GM18505 (cell line): ENCODE results near the gene IGSF21.

ENCODE experiments used
- ATAC-seq: cut with Tn5 transposase; IDR thresholded peaks from one replicate; pipeline ENCODE4 v1.9.1; 2021; ENCODE audit not compliant: unreplicated experiment
- POLR2A ChIP-seq: IDR thresholded peaks from 4 replicates; pipeline ENCODE4 v1.6.1; 2011; ENCODE audit warnings: borderline replicate concordance; ENCODE audit not compliant: insufficient read depth, insufficient read length; ENCODE audit errors: extremely low read depth

The IGSF21 gene

DNA sequence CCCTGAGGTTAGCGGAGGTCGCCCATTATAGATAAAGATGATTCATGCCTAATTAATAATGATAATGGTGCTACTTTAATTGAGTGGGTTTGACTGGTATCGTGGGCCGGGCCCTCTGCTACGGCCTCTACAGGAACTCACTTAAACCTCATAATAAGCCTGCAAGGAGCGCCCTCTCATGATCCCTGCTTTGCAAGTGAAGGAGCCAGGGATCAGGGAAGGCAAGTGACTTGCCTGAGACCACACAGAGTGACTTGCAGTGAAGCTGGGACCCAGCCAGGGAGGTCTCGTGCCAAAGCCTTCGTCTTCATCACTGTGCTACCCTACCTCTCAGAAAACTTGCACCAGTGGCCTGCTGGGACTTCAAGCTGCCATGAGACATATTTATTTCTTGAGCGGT is 206.8 kb downstream of the IGSF21 start:
- ATAC-seq: no peak
- no peak for TF ChIP-seq POLR2A

DNA sequence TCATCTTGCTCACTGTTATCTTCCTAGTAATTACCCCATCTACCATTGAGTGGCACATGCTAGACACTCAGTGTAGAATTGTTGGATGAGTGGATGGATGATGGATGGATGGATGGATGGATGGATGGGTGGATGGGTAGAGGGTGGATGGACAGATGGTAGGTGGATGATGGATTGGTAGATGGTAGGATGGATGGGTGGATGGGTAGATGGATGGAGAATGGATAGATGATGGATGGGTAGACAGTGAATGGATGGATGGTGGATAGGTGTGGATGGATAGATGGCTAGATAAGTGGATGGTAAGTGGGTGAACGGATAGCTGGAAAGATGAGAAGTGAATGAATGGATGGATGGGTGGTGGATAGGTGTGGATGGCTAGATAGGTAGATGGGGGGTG is 207.9 kb downstream of the IGSF21 start:
- ATAC-seq: no peak

DNA sequence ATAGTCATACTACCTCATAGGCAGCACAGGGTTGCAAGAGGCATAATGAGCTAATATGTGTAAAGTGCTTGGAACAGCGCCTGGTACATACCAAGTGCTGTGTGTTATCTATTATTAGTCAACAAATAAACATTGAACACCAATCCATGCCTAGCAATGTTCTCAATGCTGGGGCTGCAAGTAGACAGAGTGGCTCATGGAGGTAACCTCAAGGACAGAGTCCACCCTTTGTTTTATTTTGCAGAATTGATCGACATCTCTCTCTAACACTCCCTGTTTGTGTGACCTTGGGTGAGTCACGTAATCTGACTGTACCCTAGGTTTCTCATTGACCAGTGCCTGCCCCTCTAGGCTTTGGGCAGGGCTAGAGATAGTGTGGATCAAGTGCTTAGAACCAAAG is 209.2 kb downstream of the IGSF21 start:
- TF ChIP-seq POLR2A: no peak
- no peak for ATAC-seq

More for the DNA sequence above, 207.9 kb downstream of the IGSF21 start:
- TF ChIP-seq POLR2A: no peak

DNA sequence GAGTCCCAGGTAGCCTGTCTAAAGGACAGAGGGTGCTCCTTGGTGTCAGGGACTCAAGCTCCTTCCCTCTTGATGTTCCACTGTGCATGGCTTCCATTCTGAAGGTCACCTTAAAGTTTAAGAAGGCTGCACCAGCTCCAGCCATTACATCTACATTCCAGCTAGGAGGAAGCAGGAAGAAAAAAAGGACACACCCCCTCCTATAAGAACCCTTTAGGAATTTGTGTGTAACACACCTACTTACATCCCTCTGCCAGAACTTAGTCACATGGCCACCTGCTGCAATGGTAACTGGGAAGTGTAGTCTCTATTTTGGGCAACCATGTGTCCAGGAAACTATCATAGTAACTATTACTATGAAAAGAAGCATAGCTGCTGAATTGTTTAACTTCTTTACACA is 211.5 kb downstream of the IGSF21 start:
- no peak for ATAC-seq
- TF ChIP-seq POLR2A: no peak

DNA sequence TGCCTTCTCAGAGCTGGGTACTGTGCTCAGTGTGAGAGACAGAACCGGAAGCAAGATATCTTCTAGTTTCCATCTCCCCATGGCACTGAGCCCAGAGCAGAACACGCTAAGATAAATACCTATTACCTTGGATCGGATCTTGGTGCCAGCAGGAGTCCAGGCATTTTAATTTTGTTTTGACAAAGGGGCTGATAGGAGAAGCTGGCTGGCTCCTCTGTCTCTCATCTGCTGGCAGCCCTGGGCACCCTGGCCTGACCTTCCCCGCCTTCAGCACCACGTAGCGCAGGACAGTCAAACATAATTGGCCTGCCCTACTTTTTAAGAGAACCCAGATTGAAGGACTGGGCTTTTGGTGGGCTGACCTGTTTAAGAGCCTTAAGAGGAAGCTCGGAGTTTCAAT is 212.5 kb downstream of the IGSF21 start:
- TF ChIP-seq POLR2A: no peak

DNA sequence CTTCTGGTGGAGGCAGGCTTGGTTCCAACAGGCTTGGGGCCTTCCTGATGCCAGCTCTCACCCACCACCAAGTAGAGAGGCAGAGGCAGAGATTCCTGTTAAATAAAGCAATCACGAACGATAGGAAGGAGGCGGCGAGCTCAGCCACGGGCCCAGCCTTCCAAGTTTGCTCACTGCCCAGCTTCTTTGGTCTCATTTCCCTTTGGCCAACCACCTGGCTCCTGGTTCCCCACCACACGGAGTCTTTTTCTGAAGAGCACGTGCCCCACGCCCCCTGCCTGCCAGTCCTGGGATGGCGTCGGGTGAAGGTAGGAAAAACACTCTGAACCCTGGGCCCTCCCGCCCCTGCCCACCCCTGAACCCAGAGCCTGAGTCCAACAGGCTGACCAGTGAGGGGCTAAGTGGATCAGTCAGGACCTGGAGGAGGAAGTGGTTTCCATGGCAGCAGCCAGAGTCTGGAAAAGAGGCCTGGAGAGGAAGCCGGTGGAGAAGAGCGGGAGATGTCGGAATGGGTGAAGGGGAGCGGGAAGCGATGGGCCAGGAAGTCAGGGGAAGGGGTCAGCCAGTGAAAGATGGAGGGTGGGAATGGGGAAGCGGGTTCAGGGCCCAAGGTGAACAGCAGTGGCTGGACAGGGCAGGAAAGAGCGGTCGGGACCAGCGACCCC is 214.9 kb downstream of the IGSF21 start:
- no peak for ATAC-seq

More for the DNA sequence above, 212.5 kb downstream of the IGSF21 start:
- no peak for ATAC-seq

DNA sequence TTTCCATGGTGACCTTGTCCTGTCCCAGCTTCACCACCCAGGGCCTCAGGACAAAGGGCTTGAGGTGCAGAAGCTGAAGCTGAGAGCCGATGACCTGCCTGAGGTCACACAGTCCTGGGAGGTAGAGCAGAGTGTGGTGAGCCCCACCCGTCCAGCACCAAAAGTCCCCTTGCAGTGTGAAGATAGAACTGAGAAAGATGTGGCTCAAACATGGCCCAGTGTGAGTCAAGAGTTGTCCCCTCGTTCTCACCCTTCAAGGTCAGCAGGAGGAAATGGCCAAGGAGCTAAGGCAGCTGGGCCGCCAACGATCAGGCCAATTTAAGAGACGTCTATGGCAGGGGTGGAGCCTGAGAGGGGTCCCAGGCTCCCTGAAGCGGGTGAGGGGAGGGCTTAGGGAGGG is 215.7 kb downstream of the IGSF21 start:
- no peak for TF ChIP-seq POLR2A
- no peak for ATAC-seq

More for the DNA sequence above, 214.9 kb downstream of the IGSF21 start:
- no peak for TF ChIP-seq POLR2A

DNA sequence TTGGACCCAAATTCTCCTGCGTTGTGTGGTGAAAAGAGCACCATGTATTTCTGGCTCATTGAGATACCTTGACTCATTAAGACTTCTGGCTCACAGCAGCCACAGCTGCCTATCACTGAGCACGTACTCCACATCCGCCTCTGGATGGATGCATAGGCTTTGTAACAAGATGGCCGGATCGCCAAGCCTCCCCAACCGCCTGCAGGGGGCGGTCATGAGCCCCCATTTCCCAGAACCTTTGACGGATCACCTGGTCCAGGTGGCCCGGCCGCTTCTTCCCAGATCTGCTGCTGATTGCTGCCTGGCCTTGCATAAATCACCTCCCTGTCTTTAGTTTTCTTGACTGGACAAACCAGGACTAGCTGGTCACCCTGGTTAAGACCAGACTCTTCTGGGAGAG is 216.6 kb downstream of the IGSF21 start:
- no peak for ATAC-seq
- TF ChIP-seq POLR2A: no peak

DNA sequence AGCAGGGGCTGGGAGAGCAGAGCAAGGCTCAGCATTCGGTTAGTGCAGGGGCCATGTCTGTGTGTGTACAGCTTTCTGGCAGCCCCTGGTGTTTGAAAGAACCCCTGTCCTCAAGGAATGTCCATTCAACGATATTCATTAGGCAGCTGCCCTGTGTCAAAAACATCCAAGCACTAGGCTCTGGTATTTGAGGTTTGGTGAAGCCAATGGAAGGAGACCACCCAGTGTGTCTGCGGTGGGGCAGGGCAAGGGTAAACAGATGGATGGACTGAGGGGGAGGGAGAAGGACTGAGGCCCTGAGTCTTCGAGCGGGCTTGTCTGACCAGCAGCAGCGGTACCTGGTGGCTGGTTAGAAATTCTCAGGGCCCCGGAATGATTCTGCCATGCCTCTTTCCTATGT is 217.5 kb downstream of the IGSF21 start:
- TF ChIP-seq POLR2A: no peak
- no peak for ATAC-seq

DNA sequence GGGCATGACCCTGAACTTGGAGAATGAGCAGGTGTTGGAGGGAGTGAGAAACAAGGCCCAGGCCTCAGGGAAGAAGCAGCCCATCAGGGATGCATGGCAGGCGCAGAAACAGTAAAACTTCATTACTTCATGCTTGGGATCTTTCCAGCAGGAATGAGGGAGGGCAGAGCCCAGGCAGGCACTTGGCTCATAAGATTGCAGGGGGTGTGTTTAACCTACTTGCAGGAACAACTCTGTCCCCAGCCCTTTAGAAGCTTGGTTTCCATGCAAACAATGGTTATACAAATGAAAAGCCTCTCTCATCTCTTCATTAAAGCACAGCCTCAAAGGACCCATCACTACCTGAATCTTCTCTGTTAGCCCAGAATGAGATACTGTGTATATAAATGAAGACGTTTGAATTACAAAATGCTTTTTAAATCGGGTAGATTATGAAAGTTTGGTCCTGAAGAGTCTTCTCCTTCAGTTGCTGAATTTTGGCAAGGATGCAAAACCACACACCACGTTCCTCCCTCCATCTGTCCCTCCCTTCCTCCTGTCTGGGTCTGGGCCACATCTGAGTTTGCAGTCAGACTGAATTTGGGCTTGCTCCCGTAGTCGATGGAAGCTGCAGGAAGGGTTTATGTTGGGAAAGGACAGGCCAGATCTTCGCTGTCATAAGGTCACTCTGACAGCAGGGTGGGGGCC is 218.8 kb downstream of the IGSF21 start:
- no peak for TF ChIP-seq POLR2A
- ATAC-seq: no peak

DNA sequence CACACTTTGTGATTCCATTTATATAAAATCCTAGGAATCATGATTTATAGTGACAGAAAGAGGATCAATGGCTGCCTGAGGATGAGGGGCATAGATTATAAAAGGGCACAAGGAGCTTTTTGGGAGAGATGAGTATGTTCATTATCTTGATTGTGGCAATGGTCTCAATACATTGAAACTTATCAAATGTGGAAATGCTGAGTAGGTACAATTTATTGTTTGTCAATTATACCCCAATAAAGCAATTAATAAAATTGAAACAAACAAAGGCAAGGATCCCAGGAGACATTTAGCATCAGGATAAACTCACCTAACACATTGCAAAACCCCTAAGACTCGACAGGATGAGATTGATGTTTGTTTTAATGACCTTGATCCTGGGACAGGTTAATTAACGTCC is 220.1 kb downstream of the IGSF21 start:
- ATAC-seq: no peak
- no peak for TF ChIP-seq POLR2A

DNA sequence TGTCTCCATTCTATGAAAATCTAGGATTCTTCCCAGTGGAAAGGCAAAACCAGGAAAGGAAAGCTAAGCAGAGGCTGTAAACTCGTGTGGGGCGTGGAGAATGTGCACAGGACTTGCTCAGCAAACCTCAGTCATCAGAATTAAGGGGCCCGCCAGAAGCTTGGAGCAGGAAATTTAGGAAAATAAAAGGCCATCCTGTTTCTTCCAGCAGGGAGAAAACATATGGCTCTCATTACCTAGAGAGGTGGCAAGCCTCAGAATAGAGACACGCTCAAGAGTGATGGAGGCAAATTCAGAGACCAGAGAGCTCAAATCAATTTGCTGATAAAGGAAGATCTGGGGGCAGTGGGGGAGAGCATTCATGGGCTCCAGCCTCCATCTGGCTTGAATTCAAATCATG is 221.2 kb downstream of the IGSF21 start:
- no peak for TF ChIP-seq POLR2A
- no peak for ATAC-seq

DNA sequence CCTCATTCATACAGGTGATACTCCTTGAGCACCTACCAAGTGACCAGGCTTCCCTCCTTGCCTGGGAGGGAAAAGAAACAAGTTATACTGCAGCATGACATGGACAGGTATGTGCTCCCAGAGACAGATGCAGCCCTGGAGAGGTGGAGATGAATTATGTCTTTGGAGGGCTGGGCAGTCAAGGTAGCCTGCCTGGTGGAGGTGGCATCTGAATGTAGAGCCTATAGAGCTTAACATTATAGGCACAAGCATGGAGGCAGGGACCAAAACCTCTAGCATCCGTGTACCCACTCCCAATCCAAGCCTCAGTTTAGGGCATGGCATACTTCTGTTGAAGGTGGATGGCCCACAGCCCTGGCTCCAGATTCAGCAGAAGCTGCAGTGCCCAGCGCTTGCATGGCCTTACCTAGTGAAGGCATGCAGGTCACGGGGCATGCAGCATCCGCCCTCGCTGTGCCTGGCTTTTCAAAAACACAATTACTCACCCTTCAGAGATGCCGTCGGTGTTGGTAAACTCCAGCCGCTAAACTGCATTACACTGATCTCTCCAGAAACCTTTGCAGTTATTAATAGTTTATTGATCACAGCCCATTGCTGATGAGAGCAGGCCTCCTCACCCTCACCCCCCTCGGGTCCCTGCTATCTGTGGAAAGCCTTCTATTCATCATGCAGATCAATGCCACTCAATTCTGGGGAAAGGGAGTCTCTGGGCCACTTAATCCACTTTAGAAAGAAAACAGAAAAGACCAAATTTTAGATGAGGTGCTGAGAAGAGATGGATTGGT is 222.1 kb downstream of the IGSF21 start:
- ATAC-seq: no peak
- TF ChIP-seq POLR2A: no peak

DNA sequence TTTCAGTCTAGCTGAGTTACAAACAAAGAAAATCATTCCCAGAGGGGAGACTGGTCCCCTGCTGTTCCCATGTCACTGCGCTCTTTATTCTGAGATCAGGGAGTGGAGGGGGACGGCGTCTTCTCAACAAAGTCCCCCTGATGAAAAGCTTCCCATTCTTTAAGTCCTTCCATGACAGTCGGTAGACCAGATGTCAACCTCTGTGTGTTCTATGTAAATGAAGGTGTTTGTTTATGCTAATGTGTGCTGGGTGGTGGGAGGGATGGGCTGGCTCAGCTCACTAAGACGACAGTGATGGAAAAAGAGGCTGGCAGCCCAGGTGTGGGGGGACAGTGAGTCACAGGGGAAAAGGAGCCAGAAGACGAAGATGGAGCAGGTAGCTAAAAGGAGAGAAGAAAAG is 225.0 kb downstream of the IGSF21 start:
- no peak for ATAC-seq
- TF ChIP-seq POLR2A: no peak
